ENCODE results near the gene GNG12.

- TF ChIP-seq, protein P1, sequence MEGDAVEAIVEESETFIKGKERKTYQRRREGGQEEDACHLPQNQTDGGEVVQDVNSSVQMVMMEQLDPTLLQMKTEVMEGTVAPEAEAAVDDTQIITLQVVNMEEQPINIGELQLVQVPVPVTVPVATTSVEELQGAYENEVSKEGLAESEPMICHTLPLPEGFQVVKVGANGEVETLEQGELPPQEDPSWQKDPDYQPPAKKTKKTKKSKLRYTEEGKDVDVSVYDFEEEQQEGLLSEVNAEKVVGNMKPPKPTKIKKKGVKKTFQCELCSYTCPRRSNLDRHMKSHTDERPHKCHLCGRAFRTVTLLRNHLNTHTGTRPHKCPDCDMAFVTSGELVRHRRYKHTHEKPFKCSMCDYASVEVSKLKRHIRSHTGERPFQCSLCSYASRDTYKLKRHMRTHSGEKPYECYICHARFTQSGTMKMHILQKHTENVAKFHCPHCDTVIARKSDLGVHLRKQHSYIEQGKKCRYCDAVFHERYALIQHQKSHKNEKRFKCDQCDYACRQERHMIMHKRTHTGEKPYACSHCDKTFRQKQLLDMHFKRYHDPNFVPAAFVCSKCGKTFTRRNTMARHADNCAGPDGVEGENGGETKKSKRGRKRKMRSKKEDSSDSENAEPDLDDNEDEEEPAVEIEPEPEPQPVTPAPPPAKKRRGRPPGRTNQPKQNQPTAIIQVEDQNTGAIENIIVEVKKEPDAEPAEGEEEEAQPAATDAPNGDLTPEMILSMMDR (conservative IDR thresholded peaks at IDR 0.05; ENCODE audit: low read length), result no peak
- TF ChIP-seq EZH2phosphoT487 (IDR thresholded peaks at IDR 0.05; ENCODE audit: borderline replicate concordance), result no peak
Observed at GRCh38 chr1:67739361-67739760, 93.9 kb downstream of the GNG12 start.
